Thymus (tissue), 11 donors: ENCODE results near the gene SHISA6. TPM values are rescaled to one million over a fixed set of nuclear protein-coding genes. Genes with fewer than 3 reads are reported as not detected.

Experiments used
- DNase-seq, 9 donors: peaks; one replicate each; pipeline ENCODE4 v3.0.0-alpha.2; 2013; ENCODE audit warnings: low spot score in 9 of 9, low read depth in 6 of 9, missing footprints in 1 of 9
- H3K27ac ChIP-seq, 2 donors: one replicate each; pipeline ENCODE4 v1.5.1; 2013; ENCODE audit warnings: control low read depth in 1 of 2, low read depth in 1 of 2, low read length in 1 of 2, mild to moderate bottlenecking in 1 of 2, moderate library complexity in 1 of 2
- H3K27me3 ChIP-seq, 2 donors: one replicate each; pipeline ENCODE4 v1.5.1; 2013; ENCODE audit warnings: low read length in 1 of 2; ENCODE audit not compliant: control insufficient read depth in 2 of 2, insufficient read depth in 1 of 2
- H3K36me3 ChIP-seq, 2 donors: one replicate each; pipeline ENCODE4 v1.5.1; 2013; ENCODE audit warnings: low read length in 1 of 2, mild to moderate bottlenecking in 1 of 2, moderate library complexity in 1 of 2; ENCODE audit not compliant: control insufficient read depth in 2 of 2, insufficient read depth in 2 of 2
- H3K4me1 ChIP-seq, 2 donors: one replicate each; pipeline ENCODE4 v1.5.1; 2013; ENCODE audit warnings: low read length in 2 of 2; ENCODE audit not compliant: control insufficient read depth in 2 of 2, insufficient read depth in 2 of 2
- H3K4me3 ChIP-seq, 2 donors: one replicate each; pipeline ENCODE4 v1.5.1; 2013; ENCODE audit warnings: low read length in 2 of 2, control low read depth in 1 of 2, mild to moderate bottlenecking in 1 of 2
- H3K9me3 ChIP-seq, 2 donors: one replicate each; pipeline ENCODE4 v1.5.1; 2013; ENCODE audit warnings: low read length in 1 of 2, mild to moderate bottlenecking in 1 of 2; ENCODE audit not compliant: control insufficient read depth in 2 of 2, insufficient read depth in 1 of 2
- WGBS: extraction: QIAGEN DNeasy Blood & Tissue Kit; methylation state at CpG from one replicate; pipeline ENCODE4 v1.1.7; 2013; 5-methylcytosine and 5-hydroxymethylcytosine counted together
- polyA plus RNA-seq: library from polyadenylated mRNA; stranded (reverse); fragments of 200-250 nt; gene quantifications from one replicate; pipeline ENCODE4 v1.2.3, GENCODE V29; 2013
- total RNA-seq: library from RNA; stranded (reverse); fragments of 120-200 nt; gene quantifications from one replicate; pipeline ENCODE4 v1.2.4, GENCODE V29; 2013
- donor health status: healthy.

Gene SHISA6
- total and polyA plus RNA-seq, 2 donors = 0.02 to 0.09 TPM

- DNase-seq = no peak
- Histone ChIP-seq H3K27me3 (no peaks in the 10 kb centered on the region), H3K36me3 (no peaks in the 10 kb centered on the region), H3K9me3 (peaks cover 3 to 5% of the 10 kb centered on the region in 2 donors), H3K4me1 (no peaks in the 10 kb centered on the region), H3K27ac (no peak overlapping the region), H3K4me3 (no peak overlapping the region)
- WGBS = 89% methylated on average over 1 of the region's 1 CpG
These were observed 320.3 kb downstream of the SHISA6 start for GRCh38 chr17:11561281-11561680.

GRCh38 chr17:11561702-11562101 lies 320.7 kb downstream of the SHISA6 start:
- H3K4me1 ChIP-seq = no peaks in the 10 kb centered on the region
- peaks cover 3 to 5% of the 10 kb centered on the region in 2 donors for H3K9me3 ChIP-seq
- H3K4me3 ChIP-seq = no peak overlapping the region
- no peak for DNase-seq
- no peak overlapping the region for H3K27ac ChIP-seq
- H3K27me3 ChIP-seq = no peaks in the 10 kb centered on the region
- WGBS = 86% methylated on average over 2 of the region's 2 CpGs
- H3K36me3 ChIP-seq = no peaks in the 10 kb centered on the region

GRCh38 chr17:11564589-11565380 lies 323.8 kb downstream of the SHISA6 start:
- DNase-seq = no peak
- H3K27ac ChIP-seq = no peak overlapping the region
- WGBS = 85% methylated on average over 3 of the region's 3 CpGs
- no peak overlapping the region for H3K4me3 ChIP-seq
- no peaks in the 10 kb centered on the region for H3K27me3 ChIP-seq
- no peaks in the 10 kb centered on the region for H3K4me1 ChIP-seq
- no peaks in the 10 kb centered on the region for H3K36me3 ChIP-seq
- no peaks in the 10 kb centered on the region for H3K9me3 ChIP-seq

GRCh38 chr17:11565591-11565990 lies 324.6 kb downstream of the SHISA6 start:
- no peak for DNase-seq
- H3K27ac ChIP-seq = no peak overlapping the region
- H3K4me3 ChIP-seq = no peak overlapping the region
- H3K4me1 ChIP-seq = no peaks in the 10 kb centered on the region
- 72% methylated on average over 4 of the region's 4 CpGs for WGBS
- H3K27me3 ChIP-seq = no peaks in the 10 kb centered on the region
- H3K36me3 ChIP-seq = no peaks in the 10 kb centered on the region
- no peaks in the 10 kb centered on the region for H3K9me3 ChIP-seq

- Histone ChIP-seq H3K9me3 (peaks cover 4 to 17% of the 10 kb centered on the region in 2 donors), H3K27me3 (no peaks in the 10 kb centered on the region), H3K27ac (no peak overlapping the region), H3K4me3 (no peak overlapping the region), H3K4me1 (no peaks in the 10 kb centered on the region), H3K36me3 (no peaks in the 10 kb centered on the region)
- DNase-seq = no peak
- 83% methylated on average over 3 of the region's 3 CpGs for WGBS
These were observed 338.0 kb downstream of the SHISA6 start for GRCh38 chr17:11578998-11579397.

GRCh38 chr17:11580677-11581076 lies 339.7 kb downstream of the SHISA6 start:
- no peak for DNase-seq
- Histone ChIP-seq H3K4me3 (no peak overlapping the region), H3K27ac (no peak overlapping the region), H3K36me3 (no peaks in the 10 kb centered on the region), H3K4me1 (no peaks in the 10 kb centered on the region), H3K27me3 (no peaks in the 10 kb centered on the region), H3K9me3 (peaks cover 4 to 17% of the 10 kb centered on the region in 2 donors)
- 94% methylated on average over 3 of the region's 3 CpGs for WGBS

GRCh38 chr17:11582217-11582616 lies 341.2 kb downstream of the SHISA6 start:
- Histone ChIP-seq H3K4me1 (no peaks in the 10 kb centered on the region), H3K27me3 (no peaks in the 10 kb centered on the region), H3K9me3 (peaks cover 4 to 17% of the 10 kb centered on the region in 2 donors), H3K4me3 (no peak overlapping the region), H3K36me3 (no peaks in the 10 kb centered on the region), H3K27ac (no peak overlapping the region)
- DNase-seq = no peak
- 91% methylated on average over 5 of the region's 5 CpGs for WGBS

GRCh38 chr17:11583306-11583992 lies 342.4 kb downstream of the SHISA6 start:
- DNase-seq = no peak
- Histone ChIP-seq H3K27me3 (no peaks in the 10 kb centered on the region), H3K4me3 (no peak overlapping the region), H3K27ac (no peak overlapping the region), H3K9me3 (peaks cover 4 to 17% of the 10 kb centered on the region in 2 donors), H3K4me1 (no peaks in the 10 kb centered on the region), H3K36me3 (no peaks in the 10 kb centered on the region)
- WGBS = 90% methylated on average over 9 of the region's 9 CpGs

GRCh38 chr17:11589716-11590115 lies 348.7 kb downstream of the SHISA6 start:
- no peak overlapping the region for H3K27ac ChIP-seq
- H3K4me1 ChIP-seq = no peaks in the 10 kb centered on the region
- no peaks in the 10 kb centered on the region for H3K27me3 ChIP-seq
- H3K36me3 ChIP-seq = no peaks in the 10 kb centered on the region
- DNase-seq = no peak
- WGBS = 64% methylated on average over 3 of the region's 3 CpGs
- no peak overlapping the region for H3K4me3 ChIP-seq
- H3K9me3 ChIP-seq = no peaks in the 10 kb centered on the region
